Transverse colon (tissue), 4 donors: ENCODE results near the gene SLC17A9.

Experiments used
- POLR2AphosphoS5 ChIP-seq, 3 donors: sonication (generic); formaldehyde crosslinking; IDR thresholded peaks; one replicate each; pipeline ENCODE4 v1.6.1; 2016; ENCODE audit warnings: antibody characterized with exemption in 3 of 3
- TF ChIP-seq, protein P1 (sequence below), 5 experiments: fragments of 200-600 bp in 3 of 5; fragments of 450-650 bp in 2 of 5; sonication (generic) in 3 of 5; IDR thresholded peaks; 1 replicate in 2 of 5; 2 replicates in 3 of 5; pipeline ENCODE4 v1.5.1; 2016 to 2017; ENCODE audit warnings: antibody characterized with exemption in 5 of 5, inconsistent platforms in 3 of 5, mild to moderate bottlenecking in 2 of 5, moderate library complexity in 1 of 5

DNA sequence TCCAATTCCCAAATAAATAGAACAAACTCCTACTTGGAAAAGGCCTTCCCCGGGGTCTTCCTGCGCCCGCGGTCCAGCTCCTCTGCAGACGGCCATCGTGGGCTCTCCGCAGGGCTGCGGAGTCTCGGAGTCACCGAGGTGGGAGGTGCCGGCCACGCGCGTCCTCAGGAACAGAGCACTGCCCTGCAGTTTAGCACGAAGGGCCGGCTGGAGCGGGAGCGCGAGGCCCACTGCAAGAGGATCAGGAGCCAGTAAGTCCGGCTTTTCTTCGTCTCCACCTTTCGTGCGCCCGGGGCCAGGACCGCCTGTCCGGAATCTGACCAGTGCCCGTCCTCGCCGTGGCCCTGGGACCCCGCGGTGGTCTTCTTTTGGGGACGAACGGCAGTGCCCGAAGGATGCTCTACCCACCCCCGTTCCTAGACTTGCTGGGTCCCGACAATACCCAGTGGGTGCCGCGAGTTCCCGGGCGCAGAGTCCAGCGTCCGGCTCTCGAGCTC is 52.9 kb downstream of the SLC17A9 start:
- TF ChIP-seq, protein P1, sequence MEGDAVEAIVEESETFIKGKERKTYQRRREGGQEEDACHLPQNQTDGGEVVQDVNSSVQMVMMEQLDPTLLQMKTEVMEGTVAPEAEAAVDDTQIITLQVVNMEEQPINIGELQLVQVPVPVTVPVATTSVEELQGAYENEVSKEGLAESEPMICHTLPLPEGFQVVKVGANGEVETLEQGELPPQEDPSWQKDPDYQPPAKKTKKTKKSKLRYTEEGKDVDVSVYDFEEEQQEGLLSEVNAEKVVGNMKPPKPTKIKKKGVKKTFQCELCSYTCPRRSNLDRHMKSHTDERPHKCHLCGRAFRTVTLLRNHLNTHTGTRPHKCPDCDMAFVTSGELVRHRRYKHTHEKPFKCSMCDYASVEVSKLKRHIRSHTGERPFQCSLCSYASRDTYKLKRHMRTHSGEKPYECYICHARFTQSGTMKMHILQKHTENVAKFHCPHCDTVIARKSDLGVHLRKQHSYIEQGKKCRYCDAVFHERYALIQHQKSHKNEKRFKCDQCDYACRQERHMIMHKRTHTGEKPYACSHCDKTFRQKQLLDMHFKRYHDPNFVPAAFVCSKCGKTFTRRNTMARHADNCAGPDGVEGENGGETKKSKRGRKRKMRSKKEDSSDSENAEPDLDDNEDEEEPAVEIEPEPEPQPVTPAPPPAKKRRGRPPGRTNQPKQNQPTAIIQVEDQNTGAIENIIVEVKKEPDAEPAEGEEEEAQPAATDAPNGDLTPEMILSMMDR (IDR thresholded peaks at IDR 0.05): no peak
- no peak for TF ChIP-seq POLR2AphosphoS5 (IDR thresholded peaks at IDR 0.05)
